Adipocyte (in vitro differentiated cells): ENCODE data around the gene YBX1.
"Not testable (repeated sequence)": the region's sequence is repeated elsewhere in the genome, so short reads cannot be mapped to it uniquely, and the experiment has no call there.

Source experiments
- DNase-seq: peaks from one replicate; pipeline ENCODE4 v3.0.0-alpha.2; 2015; ENCODE audit warnings: low read depth
- H3K27me3 ChIP-seq: replicated peaks from 2 replicates; pipeline ENCODE4 v1.7.0; 2013; ENCODE audit warnings: mild to moderate bottlenecking, low read length, moderate library complexity; ENCODE audit not compliant: control insufficient read depth, insufficient read depth
- H3K36me3 ChIP-seq: 2 replicates; pipeline ENCODE4 v1.7.0; 2013; ENCODE audit warnings: low read length, mild to moderate bottlenecking, moderate library complexity; ENCODE audit not compliant: control insufficient read depth, insufficient read depth, severe bottlenecking
- H3K4me1 ChIP-seq: 2 replicates; pipeline ENCODE4 v1.7.0; 2013; ENCODE audit warnings: mild to moderate bottlenecking, low read length, moderate library complexity; ENCODE audit not compliant: control insufficient read depth, insufficient read depth
- H3K4me3 ChIP-seq: 2 replicates; pipeline ENCODE4 v1.7.0; 2013; ENCODE audit warnings: mild to moderate bottlenecking, low read length, moderate library complexity
- H3K9ac ChIP-seq: 2 replicates; pipeline ENCODE4 v1.7.0; 2013; ENCODE audit warnings: mild to moderate bottlenecking, low read length, moderate library complexity
- H3K9me3 ChIP-seq: 2 replicates; pipeline ENCODE4 v1.7.0; 2013; ENCODE audit warnings: mild to moderate bottlenecking, low read length, moderate library complexity; ENCODE audit not compliant: control insufficient read depth

The YBX1 gene

DNA sequence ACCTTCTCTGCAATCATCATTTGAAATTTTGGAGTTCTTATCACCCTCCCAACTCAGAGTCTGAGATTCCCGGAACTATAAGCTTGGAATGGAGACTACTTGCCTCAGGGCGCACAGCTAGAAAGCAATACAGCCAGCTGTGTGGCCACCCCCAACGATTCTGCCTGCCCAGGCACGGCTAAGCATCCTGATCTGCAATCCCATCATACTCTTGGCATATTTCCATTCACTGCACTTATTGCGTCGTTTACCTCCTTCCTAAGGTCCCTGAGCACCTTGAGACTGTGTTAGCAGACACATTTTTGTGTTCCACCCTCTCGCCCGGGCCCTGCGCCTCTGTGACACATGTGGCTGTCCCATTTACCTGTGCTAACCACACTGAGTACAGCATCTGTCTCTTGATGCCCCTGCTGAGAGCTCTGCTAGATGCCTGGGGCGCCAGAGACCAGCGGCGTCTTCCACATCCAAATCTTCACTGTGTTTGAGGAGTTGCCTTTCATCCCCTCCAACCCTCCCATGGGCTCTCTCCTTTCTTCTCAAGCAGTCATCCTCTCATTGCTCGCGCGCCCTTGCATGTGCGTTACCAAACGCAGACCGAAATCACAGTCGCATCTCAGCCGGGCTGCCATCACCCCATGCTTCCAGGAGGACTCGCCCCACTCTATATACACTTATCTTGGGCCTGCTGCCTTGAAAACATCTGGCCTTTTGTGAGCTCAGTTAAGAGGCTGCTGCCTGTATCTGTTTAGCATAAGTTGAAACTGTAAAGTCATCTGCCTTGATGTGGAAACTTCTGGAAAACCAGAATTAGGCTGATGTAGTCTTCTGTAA is 61.3 kb downstream of the YBX1 start:
- Histone ChIP-seq H3K4me3 (no peak overlapping the region), H3K9ac (no peak overlapping the region), H3K4me1 (peaks cover 6% of the 10 kb centered on the region), H3K27me3 (no peaks in the 10 kb centered on the region), H3K36me3 (peaks cover 27% of the 10 kb centered on the region), H3K9me3 (no peaks in the 10 kb centered on the region)
- DNase-seq: peak; percentile 46

DNA sequence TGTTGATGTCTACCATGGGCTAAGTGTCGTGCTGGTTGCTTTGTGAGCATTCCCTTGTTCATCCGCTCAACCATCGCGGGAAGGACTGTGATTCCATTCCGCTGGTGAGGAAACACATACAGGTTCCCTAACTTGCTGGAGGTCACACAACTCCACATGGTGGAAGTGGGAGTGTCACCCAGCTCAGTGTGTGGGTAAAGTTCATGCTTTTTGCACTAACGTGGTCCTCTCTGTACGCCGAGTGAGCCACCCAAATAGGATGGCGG is 61.9 kb downstream of the YBX1 start:
- DNase-seq: no peak
- Histone ChIP-seq H3K9me3 (no peaks in the 10 kb centered on the region), H3K27me3 (no peaks in the 10 kb centered on the region), H3K36me3 (peaks cover 31% of the 10 kb centered on the region), H3K4me1 (peaks cover 11% of the 10 kb centered on the region), H3K4me3 (no peak overlapping the region), H3K9ac (no peak overlapping the region)

DNA sequence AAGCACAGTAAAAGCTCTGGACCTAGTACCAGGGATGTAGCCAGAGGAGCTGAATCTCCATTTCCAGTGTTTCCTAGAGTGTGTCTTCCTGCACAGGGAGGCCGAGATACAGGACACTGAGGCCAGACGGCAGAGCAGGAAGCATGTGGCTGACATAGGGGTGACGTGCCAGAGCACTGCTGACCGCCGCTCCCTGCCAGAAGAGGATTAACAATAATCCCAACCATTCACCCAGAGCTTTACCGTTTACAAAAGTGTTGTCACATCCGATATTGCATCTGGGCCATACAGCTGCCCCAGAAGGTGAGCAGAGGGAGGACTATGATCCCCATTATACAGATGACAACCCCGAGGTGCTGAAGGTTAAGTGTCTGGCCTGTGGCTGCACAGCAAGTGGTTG is 63.6 kb downstream of the YBX1 start:
- Histone ChIP-seq H3K9me3 (no peaks in the 10 kb centered on the region), H3K36me3 (peaks cover 44% of the 10 kb centered on the region), H3K4me3 (no peak overlapping the region), H3K9ac (no peak overlapping the region), H3K4me1 (peaks cover 16% of the 10 kb centered on the region), H3K27me3 (no peaks in the 10 kb centered on the region)
- DNase-seq: no peak

DNA sequence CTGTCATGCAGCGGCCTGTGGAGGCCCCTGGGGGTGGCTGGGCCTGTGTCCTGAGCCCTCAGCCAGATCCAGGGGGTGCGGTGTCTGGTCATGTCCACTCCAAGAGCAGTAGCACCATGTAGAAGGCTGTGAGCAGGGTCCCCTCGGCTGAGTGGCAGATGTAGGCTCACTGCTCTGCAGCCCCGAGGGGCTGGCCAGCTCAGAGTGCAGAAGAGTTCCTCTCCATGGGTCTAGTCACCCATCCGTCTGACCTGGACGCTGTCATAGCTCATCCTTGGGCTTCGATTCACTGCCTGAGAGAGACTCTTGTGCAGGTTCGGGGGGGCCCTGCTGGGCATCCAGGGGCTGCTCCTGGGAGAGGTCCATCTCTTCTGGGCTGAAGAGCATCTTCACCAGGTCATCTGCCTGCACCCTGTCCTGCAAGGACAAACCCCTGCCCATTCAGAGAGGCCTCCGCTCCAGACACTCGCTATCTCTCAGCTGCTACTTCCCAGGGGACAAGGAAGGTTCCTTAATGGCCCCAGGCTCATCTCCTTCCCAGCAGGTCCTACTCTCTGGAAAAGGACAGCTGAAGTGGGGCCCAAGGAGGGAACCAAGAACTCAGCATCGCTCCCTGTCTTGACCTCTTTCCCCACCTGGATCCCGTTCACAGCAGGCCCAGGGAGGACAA is 64.4 kb downstream of the YBX1 start:
- H3K36me3 ChIP-seq: peaks cover 45% of the 10 kb centered on the region
- no peaks in the 10 kb centered on the region for H3K9me3 ChIP-seq
- H3K27me3 ChIP-seq: no peaks in the 10 kb centered on the region

DNA sequence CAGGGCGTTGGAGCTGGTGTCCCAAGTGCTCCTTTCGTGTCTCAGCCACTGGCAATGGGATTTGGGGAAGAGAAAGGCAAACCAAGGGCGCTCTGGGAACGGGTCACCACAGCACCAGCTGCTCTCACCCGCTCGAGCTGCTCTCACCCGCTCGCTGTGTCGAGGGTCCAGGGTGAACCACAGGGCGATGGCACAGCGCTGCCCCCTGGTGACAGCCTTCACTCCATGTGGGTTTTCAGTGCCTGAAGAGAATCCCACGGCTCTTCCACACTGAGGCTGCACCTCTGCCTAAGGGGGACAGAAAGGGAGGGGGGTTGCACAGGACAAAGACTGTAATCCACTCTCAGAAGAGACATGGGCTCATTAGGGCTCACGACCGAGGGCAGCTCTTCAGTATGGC is 64.9 kb downstream of the YBX1 start:
- H3K36me3 ChIP-seq: peaks cover 51% of the 10 kb centered on the region
- H3K4me1 ChIP-seq: peaks cover 16% of the 10 kb centered on the region
- DNase-seq: peak; percentile 19
- no peaks in the 10 kb centered on the region for H3K27me3 ChIP-seq
- H3K9ac ChIP-seq: no peak overlapping the region
- no peaks in the 10 kb centered on the region for H3K9me3 ChIP-seq
- H3K4me3 ChIP-seq: no peak overlapping the region

More for the DNA sequence above, 64.4 kb downstream of the YBX1 start:
- Histone ChIP-seq H3K4me1 (peaks cover 16% of the 10 kb centered on the region), H3K4me3 (no peak overlapping the region), H3K9ac (no peak overlapping the region)
- DNase-seq: no peak

DNA sequence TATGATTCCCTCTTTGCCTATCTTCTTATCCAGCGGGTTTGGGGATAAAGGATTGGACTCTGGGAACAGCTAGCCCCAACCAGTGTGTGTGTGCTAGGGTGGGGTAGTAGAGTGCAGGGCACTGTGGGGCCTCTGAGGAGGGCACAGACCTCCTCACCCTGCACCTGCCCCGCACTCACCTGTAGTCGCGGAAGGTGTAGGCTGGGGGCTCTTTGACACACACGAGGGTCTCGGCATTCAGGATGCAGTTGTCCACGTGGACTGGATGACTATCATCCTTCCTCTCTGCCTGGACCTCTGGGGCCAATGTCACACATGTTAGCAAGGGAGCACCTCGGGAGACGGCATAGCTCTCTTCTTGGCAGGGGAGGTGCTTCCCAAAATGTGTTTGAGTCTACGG is 65.8 kb downstream of the YBX1 start:
- no peak overlapping the region for H3K4me3 ChIP-seq
- no peak overlapping the region for H3K9ac ChIP-seq
- no peaks in the 10 kb centered on the region for H3K9me3 ChIP-seq
- H3K27me3 ChIP-seq: no peaks in the 10 kb centered on the region
- no peak for DNase-seq
- H3K4me1 ChIP-seq: peaks cover 16% of the 10 kb centered on the region
- H3K36me3 ChIP-seq: peaks cover 57% of the 10 kb centered on the region

DNA sequence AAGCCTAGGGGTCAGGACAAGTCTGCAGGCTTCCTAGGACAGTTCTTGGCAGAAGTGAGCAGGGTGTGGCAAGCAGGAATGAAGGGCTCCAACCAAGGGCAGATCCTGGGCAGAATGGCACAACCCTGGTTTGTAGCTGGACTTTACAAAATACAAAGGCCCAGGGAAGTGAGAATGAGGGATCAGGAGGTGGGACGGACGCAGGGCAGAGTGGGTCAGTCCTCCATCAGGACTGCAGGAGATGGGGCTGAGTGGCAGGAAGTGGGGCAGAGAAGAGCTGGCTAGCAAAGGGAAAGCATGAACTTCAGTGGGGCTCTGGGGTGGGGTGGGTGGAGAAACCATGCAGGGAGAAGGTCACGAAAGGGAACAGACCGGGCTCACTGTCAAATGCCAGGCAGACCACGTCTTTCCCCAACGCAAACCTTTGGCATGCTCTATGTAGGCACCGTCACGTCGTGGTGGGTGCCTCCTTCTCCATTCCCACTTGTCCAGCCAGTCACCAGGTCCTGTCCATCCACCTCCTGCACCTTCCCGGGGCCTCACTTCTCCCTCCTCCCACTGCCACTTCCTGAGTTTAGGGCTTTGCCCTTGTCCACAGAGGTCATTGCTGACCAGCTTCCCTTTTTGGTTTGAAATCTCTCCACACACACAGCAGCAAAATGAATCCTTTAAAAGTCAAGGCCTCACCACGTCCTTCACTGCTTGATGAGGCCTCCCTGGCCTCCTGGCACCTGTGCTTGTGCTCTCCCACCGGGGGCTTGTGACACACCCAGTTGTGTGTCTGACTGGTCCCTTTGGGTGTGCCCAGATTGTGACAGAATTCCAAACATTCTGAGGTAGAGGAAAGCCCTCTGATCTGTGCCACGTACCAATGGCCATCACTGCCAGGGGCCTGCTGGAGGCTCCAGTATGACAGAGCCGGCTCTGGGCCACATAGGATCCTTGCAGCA is 66.5 kb downstream of the YBX1 start:
- no peaks in the 10 kb centered on the region for H3K9me3 ChIP-seq
- peaks cover 57% of the 10 kb centered on the region for H3K36me3 ChIP-seq
- H3K9ac ChIP-seq: no peak overlapping the region
- peaks cover 22% of the 10 kb centered on the region for H3K4me1 ChIP-seq
- no peak for DNase-seq
- no peaks in the 10 kb centered on the region for H3K27me3 ChIP-seq
- no peak overlapping the region for H3K4me3 ChIP-seq

DNA sequence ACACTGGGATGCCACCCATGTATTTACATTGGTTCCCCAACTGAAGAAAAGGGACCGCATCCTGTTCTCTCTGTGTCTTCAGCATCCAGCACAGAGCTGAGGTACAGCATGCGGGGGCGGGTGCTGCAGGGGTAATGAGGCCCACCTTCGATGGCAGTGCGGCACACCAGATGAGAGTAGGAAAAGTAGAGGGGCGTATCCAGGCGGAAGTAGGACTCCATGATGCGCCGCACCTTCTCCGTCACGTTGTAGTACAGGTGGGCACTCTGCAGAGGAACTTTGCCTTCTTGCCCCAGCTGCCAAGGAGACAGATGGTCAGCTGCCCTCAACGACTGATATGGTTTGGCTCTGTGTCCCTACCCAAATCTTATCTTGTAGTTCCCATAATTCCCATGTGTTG is 67.8 kb downstream of the YBX1 start:
- no peak overlapping the region for H3K4me3 ChIP-seq
- peaks cover 70% of the 10 kb centered on the region for H3K36me3 ChIP-seq
- no peak for DNase-seq

DNA sequence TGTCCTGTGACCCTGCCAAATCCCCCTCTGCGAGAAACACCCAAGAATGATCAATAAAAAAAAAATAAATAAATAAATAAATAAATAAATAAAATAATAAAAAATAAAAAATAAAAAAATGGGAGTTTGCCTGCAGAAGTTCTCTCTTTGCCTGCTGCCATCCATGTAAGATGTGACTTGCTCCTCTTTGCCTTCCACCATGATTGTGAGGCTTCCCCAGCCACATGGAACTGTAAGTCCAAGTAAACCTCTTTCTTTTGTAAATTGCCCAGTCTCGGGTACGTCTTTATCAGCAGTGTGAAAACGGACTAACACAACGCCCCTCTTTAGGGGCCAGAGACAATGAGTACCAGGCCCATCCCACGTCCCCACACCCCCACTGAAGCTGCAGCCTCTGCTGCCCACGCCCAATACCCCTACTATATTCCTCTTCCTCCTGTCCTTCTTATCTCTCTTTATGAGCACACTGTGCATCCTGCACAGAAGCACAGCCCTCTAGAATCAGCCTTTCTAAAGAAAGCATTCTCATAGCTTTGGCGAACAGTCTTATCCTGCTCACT is 69.4 kb downstream of the YBX1 start:
- not testable (repeated sequence) for DNase-seq, H3K9ac ChIP-seq, H3K27me3 ChIP-seq, H3K4me3 ChIP-seq, H3K9me3 ChIP-seq
- Histone ChIP-seq H3K4me1 (peaks cover 25% of the 10 kb centered on the region), H3K36me3 (peaks cover 75% of the 10 kb centered on the region)

More for the DNA sequence above, 67.8 kb downstream of the YBX1 start:
- peaks cover 25% of the 10 kb centered on the region for H3K4me1 ChIP-seq
- no peaks in the 10 kb centered on the region for H3K27me3 ChIP-seq
- H3K9ac ChIP-seq: no peak overlapping the region
- no peaks in the 10 kb centered on the region for H3K9me3 ChIP-seq

DNA sequence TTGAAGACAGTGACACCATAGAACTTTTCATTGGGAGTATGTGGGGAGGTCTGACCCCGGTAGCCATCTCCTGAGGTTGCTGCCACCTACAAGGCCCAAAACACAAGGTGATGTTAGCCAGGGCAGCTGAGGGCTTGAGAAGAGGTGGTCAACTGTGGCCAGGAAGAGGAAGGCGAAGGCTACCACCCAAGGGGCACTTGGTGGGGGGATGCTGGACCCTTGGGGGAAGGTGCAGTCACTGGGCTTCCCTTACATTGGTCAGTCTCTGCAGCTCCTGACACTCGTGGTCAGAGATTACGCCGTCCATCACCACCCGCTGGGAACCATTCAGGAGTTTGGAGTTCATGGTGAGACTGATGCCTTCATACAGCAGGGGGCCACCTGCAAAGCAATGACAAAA is 70.1 kb downstream of the YBX1 start:
- no peaks in the 10 kb centered on the region for H3K27me3 ChIP-seq
- no peak for DNase-seq
- peaks cover 76% of the 10 kb centered on the region for H3K36me3 ChIP-seq
- H3K9ac ChIP-seq: no peak overlapping the region
- H3K4me1 ChIP-seq: peaks cover 25% of the 10 kb centered on the region
- H3K4me3 ChIP-seq: no peak overlapping the region
- no peaks in the 10 kb centered on the region for H3K9me3 ChIP-seq

DNA sequence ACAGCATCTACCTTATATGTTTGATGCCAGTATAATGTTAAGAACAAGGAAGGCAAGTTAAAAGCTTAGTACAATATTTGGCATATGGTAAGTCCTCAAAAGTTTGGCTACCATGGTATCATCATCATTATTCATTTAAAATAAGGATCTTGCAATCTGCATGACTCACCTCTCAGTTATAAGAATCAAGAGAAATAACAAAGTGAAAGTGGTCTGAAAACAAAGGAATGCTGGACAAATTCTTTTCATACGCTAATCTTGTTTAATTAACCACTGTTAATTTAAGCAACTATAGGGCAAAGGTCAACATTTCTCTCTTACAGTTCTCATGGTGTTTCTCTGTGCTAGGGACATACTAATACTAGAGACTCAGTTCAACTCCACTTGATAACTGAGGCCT is 70.9 kb downstream of the YBX1 start:
- Histone ChIP-seq H3K4me3 (peak overlapping the region; percentile 4), H3K36me3 (peaks cover 76% of the 10 kb centered on the region)

More for the DNA sequence above, 70.9 kb downstream of the YBX1 start:
- Histone ChIP-seq H3K4me1 (peaks cover 24% of the 10 kb centered on the region), H3K9me3 (no peaks in the 10 kb centered on the region), H3K9ac (no peak overlapping the region), H3K27me3 (no peaks in the 10 kb centered on the region)
- DNase-seq: peak; percentile 61
